H1 (cell line): Measurements from ENCODE around the gene ZNF521. TPM values are rescaled to one million over a fixed set of nuclear protein-coding genes. Genes with fewer than 3 reads are reported as not detected.

ENCODE experiments used
- CTCF ChIA-PET: fragments of 300-600 bp; sonication (Branson Sonifier 250); formaldehyde crosslinking; loops from one replicate; lab custom pipeline; 2021; ENCODE audit not compliant: partially characterized antibody; lab: Charles Lee
- POLR2A ChIA-PET: fragments of 300-600 bp; sonication (Branson Sonifier 250); formaldehyde crosslinking; loops from one replicate; lab custom pipeline; 2021; ENCODE audit warnings: inconsistent platforms; ENCODE audit not compliant: partially characterized antibody; lab: Charles Lee
- DNase-seq, 2 experiments: peaks; one replicate each; pipeline versions ENCODE4 v3.0.0 to v3.0.0-alpha.2; 2010 to 2022; ENCODE audit warnings: low spot score in 2 of 2, low read depth in 1 of 2, mixed read lengths in 1 of 2
- FAIRE-seq: peaks from 2 replicates; lab custom pipeline; 2011; peaks lifted over from hg19 to GRCh38; lab: Jason Lieb, UNC
- H2AFZ ChIP-seq: 2 replicates; pipeline ENCODE4 v1.8.1; 2012; ENCODE audit warnings: low read length, inconsistent platforms
- H2AK5ac ChIP-seq: 2 replicates; pipeline ENCODE4 v1.6.1; 2013; ENCODE audit warnings: low read depth, low read length
- H2BK120ac ChIP-seq: replicated peaks from 2 replicates; pipeline ENCODE3; 2013; ENCODE audit warnings: low read depth, low read length, inconsistent platforms
- H2BK12ac ChIP-seq: 2 replicates; pipeline ENCODE4 v1.6.1; 2013; ENCODE audit warnings: low read depth, low read length
- H2BK15ac ChIP-seq: 2 replicates; pipeline ENCODE4 v1.6.1; 2013; ENCODE audit warnings: low read length
- H2BK20ac ChIP-seq: 2 replicates; pipeline ENCODE4 v1.6.1; 2013; ENCODE audit warnings: low read length
- H2BK5ac ChIP-seq: 2 replicates; pipeline ENCODE4 v1.6.1; 2013; ENCODE audit warnings: low read depth, low read length
- H3K14ac ChIP-seq: 2 replicates; pipeline ENCODE4 v1.6.1; 2013; ENCODE audit warnings: inconsistent platforms; ENCODE audit not compliant: insufficient read length
- H3K18ac ChIP-seq: 2 replicates; pipeline ENCODE4 v1.6.1; 2013; ENCODE audit warnings: low read length; ENCODE audit errors: extremely low read depth
- H3K23ac ChIP-seq: 2 replicates; pipeline ENCODE4 v1.6.1; 2013; ENCODE audit warnings: inconsistent platforms; ENCODE audit not compliant: insufficient read length
- H3K23me2 ChIP-seq: 2 replicates; pipeline ENCODE4 v1.6.1; 2013; ENCODE audit warnings: low read depth, low read length
- H3K27ac ChIP-seq: 2 replicates; pipeline ENCODE4 v1.6.1; 2011; ENCODE audit warnings: low read depth, low read length, inconsistent platforms
- H3K27me3 ChIP-seq, 4 experiments: replicated peaks in 1 of 4; 1 replicate in 1 of 4; 2 replicates in 3 of 4; pipeline versions ENCODE4 v1.6.1 to v1.8.1; 2011 to 2013; ENCODE audit warnings: low read length in 3 of 4, mild to moderate bottlenecking in 3 of 4, inconsistent platforms in 2 of 4, mixed read lengths in 2 of 4, moderate library complexity in 1 of 4; ENCODE audit not compliant: control insufficient read depth in 3 of 4, insufficient read depth in 3 of 4; ENCODE audit errors: extremely low read depth in 1 of 4
- H3K36me3 ChIP-seq, 4 experiments: 2 replicates each; pipeline versions ENCODE4 v1.6.1 to v1.8.1; 2011 to 2013; ENCODE audit warnings: mild to moderate bottlenecking in 4 of 4, low read length in 3 of 4, moderate library complexity in 2 of 4, control low read depth in 1 of 4, inconsistent platforms in 1 of 4; ENCODE audit not compliant: insufficient read depth in 4 of 4, control insufficient read depth in 2 of 4
- H3K4ac ChIP-seq: replicated peaks from 2 replicates; pipeline ENCODE3; 2013; ENCODE audit warnings: low read length, low read depth, mixed read lengths, inconsistent platforms; ENCODE audit not compliant: insufficient read length
- H3K4me1 ChIP-seq, 4 experiments: replicated peaks in 1 of 4; 1 replicate in 1 of 4; 2 replicates in 3 of 4; pipeline versions ENCODE4 v1.6.1 to v1.8.1; 2011 to 2013; ENCODE audit warnings: low read length in 3 of 4, inconsistent platforms in 2 of 4, mixed read lengths in 1 of 4; ENCODE audit not compliant: insufficient read depth in 4 of 4, control insufficient read depth in 3 of 4
- H3K4me2 ChIP-seq, 2 experiments: 2 replicates each; pipeline versions ENCODE4 v1.6.1 to v1.8.1; 2011 to 2013; ENCODE audit warnings: low read depth in 2 of 2, low read length in 2 of 2, control low read depth in 1 of 2, inconsistent platforms in 1 of 2, mild to moderate bottlenecking in 1 of 2; ENCODE audit not compliant: insufficient read depth in 1 of 2
- H3K4me3 ChIP-seq, 4 experiments: fragments of 200-600, 300-600 bp in 1 of 4; sonication (generic), shearing (Covaris generic), sonication (Bioruptor Twin) in 1 of 4; 2 replicates each; pipeline versions ENCODE4 v1.5.1 to v1.8.1; 2011 to 2016; ENCODE audit warnings: low read length in 4 of 4, low read depth in 3 of 4, control low read depth in 2 of 4, inconsistent platforms in 2 of 4, mild to moderate bottlenecking in 2 of 4, mixed read lengths in 1 of 4, moderate library complexity in 1 of 4; ENCODE audit not compliant: insufficient read depth in 2 of 4; ENCODE audit errors: extremely low read depth in 1 of 4
- H3K56ac ChIP-seq: replicated peaks from 2 replicates; pipeline ENCODE3; 2013; ENCODE audit warnings: low read depth, mild to moderate bottlenecking, mixed read lengths, low read length, inconsistent platforms; ENCODE audit not compliant: insufficient read length
- H3K79me1 ChIP-seq: 2 replicates; pipeline ENCODE4 v1.6.1; 2013; ENCODE audit warnings: low read depth, low read length, control low read depth
- H3K79me2 ChIP-seq, 2 experiments: 2 replicates each; pipeline versions ENCODE4 v1.6.1 to v1.8.1; 2012 to 2013; ENCODE audit warnings: low read length in 2 of 2, mild to moderate bottlenecking in 2 of 2, inconsistent platforms in 1 of 2; ENCODE audit not compliant: insufficient read depth in 2 of 2, control insufficient read depth in 1 of 2
- H3K9ac ChIP-seq, 4 experiments: replicated peaks in 1 of 4; 1 replicate in 1 of 4; 2 replicates in 3 of 4; pipeline versions ENCODE4 v1.6.1 to v1.8.1; 2011 to 2013; ENCODE audit warnings: low read depth in 3 of 4, low read length in 3 of 4, control low read depth in 2 of 4, mild to moderate bottlenecking in 2 of 4, moderate library complexity in 2 of 4, inconsistent platforms in 1 of 4; ENCODE audit errors: extremely low read depth in 1 of 4
- H3K9me3 ChIP-seq, 2 experiments: 2 replicates each; pipeline versions ENCODE4 v1.6.1 to v1.8.1; 2012 to 2013; ENCODE audit warnings: mild to moderate bottlenecking in 2 of 2, moderate library complexity in 2 of 2, control low read depth in 1 of 2, inconsistent platforms in 1 of 2, low read depth in 1 of 2, low read length in 1 of 2, mixed read lengths in 1 of 2; ENCODE audit not compliant: insufficient read depth in 2 of 2
- H4K20me1 ChIP-seq, 2 experiments: replicated peaks in 1 of 2; 2 replicates each; pipeline versions ENCODE3 to v1.8.1; 2011 to 2013; ENCODE audit warnings: inconsistent platforms in 2 of 2, low read length in 2 of 2, mild to moderate bottlenecking in 1 of 2; ENCODE audit not compliant: insufficient read depth in 2 of 2, control insufficient read depth in 1 of 2
- H4K5ac ChIP-seq: 2 replicates; pipeline ENCODE4 v1.6.1; 2013; ENCODE audit warnings: low read length, low read depth, mixed read lengths, inconsistent platforms; ENCODE audit not compliant: insufficient read length
- H4K8ac ChIP-seq: 2 replicates; pipeline ENCODE4 v1.8.0; 2013; ENCODE audit warnings: mild to moderate bottlenecking, moderate library complexity, low read length, inconsistent platforms; ENCODE audit not compliant: insufficient read depth; ENCODE audit errors: extremely low read depth
- H4K91ac ChIP-seq: replicated peaks from 2 replicates; pipeline ENCODE3; 2013; ENCODE audit warnings: low read length, mixed read lengths, inconsistent platforms; ENCODE audit not compliant: insufficient read length
- CEBPB ChIP-seq: IDR thresholded peaks from 2 replicates; pipeline ENCODE4 v1.6.1; 2012; ENCODE audit warnings: low read depth, low read length
- HDAC6 ChIP-seq: IDR thresholded peaks from one replicate; pipeline ENCODE4 v1.7.1; 2012; ENCODE audit warnings: low read depth, mild to moderate bottlenecking, inconsistent platforms, low read length, moderate library complexity
- KDM1A ChIP-seq: fragments of 200-600, 300-600 bp; sonication (generic); IDR thresholded peaks from 2 replicates; pipeline ENCODE4 v1.7.1; 2016; ENCODE audit warnings: mild to moderate bottlenecking, low read length, borderline replicate concordance
- MAFK ChIP-seq: IDR thresholded peaks from 2 replicates; pipeline ENCODE4 v1.6.1; 2012; ENCODE audit warnings: low read depth, mild to moderate bottlenecking, improper control_type of control experiment, low read length
- MAX ChIP-seq: IDR thresholded peaks from 2 replicates; pipeline ENCODE4 v1.6.1; 2012; ENCODE audit warnings: inconsistent platforms
- POLR2A ChIP-seq, 2 experiments: IDR thresholded peaks; 1 replicate in 1 of 2; 2 replicates in 1 of 2; pipeline ENCODE4 v1.6.1; 2011; ENCODE audit warnings: low read depth in 2 of 2, low read length in 2 of 2, mild to moderate bottlenecking in 2 of 2; ENCODE audit errors: control extremely low read depth in 1 of 2
- POLR2AphosphoS5 ChIP-seq: IDR thresholded peaks from 2 replicates; pipeline ENCODE4 v1.6.1; 2011; ENCODE audit warnings: low read depth, low read length
- RAD21 ChIP-seq, 2 experiments: IDR thresholded peaks in 1 of 2; conservative IDR thresholded peaks in 1 of 2; 2 replicates each; pipeline ENCODE4 v1.6.1; 2011; ENCODE audit warnings: low read depth in 2 of 2, low read length in 2 of 2, improper control_type of control experiment in 1 of 2, inconsistent platforms in 1 of 2, mild to moderate bottlenecking in 1 of 2, moderate library complexity in 1 of 2
- RFX5 ChIP-seq: IDR thresholded peaks from 2 replicates; pipeline ENCODE4 v1.6.1; 2011; ENCODE audit warnings: low read depth, low read length, improper control_type of control experiment, borderline replicate concordance
- RXRA ChIP-seq: IDR thresholded peaks from 2 replicates; pipeline ENCODE4 v1.6.1; 2011; ENCODE audit warnings: low read depth, mild to moderate bottlenecking, low read length, moderate library complexity; ENCODE audit not compliant: insufficient read depth
- SIX5 ChIP-seq: IDR thresholded peaks from 2 replicates; pipeline ENCODE4 v1.6.1; 2011; ENCODE audit warnings: mild to moderate bottlenecking, low read depth, low read length
- SP4 ChIP-seq: IDR thresholded peaks from 2 replicates; pipeline ENCODE4 v1.6.1; 2012; ENCODE audit warnings: low read length, inconsistent platforms
- USF2 ChIP-seq: IDR thresholded peaks from 2 replicates; pipeline ENCODE4 v1.6.1; 2011; ENCODE audit warnings: low read length, improper control_type of control experiment
- WGBS, 2 experiments: shearing (Covaris generic) in 1 of 2; methylation state at CpG; one replicate each; pipeline versions ENCODE4 v1.1.6 to v1.1.7; 2013 to 2015; ENCODE audit warnings: low lambda C conversion rate in 2 of 2, mixed read lengths in 2 of 2, inconsistent platforms in 1 of 2, low coverage in 1 of 2, missing lambda C conversion rate in 1 of 2; ENCODE audit not compliant: insufficient replicate concordance in 2 of 2, insufficient coverage in 1 of 2, insufficient read length in 1 of 2; ENCODE audit errors: extremely low coverage in 1 of 2, missing lambda C conversion rate in 1 of 2; 5-methylcytosine and 5-hydroxymethylcytosine counted together
- polyA plus RNA-seq, 7 experiments: library from polyadenylated mRNA; depleted of rRNA in 3 of 7; stranded (reverse) in 5 of 7; unstranded in 2 of 7; fragments of >200 nt in 5 of 7; fragments of 200-250 nt in 2 of 7; gene quantifications; 1 replicate in 5 of 7; 2 replicates in 1 of 7; 4 replicates in 1 of 7; pipeline versions ENCODE4 v1.2.1 to v1.2.3, GENCODE V29; 2011 to 2013; ENCODE audit warnings: missing spikeins in 2 of 7, mixed read lengths in 2 of 7
- total RNA-seq: library from RNA; stranded (reverse); fragmentation: NEBNext Ultra II Directional; extraction: Animal tissue kit (Norgen Biotek cat#: 25700); gene quantifications from 2 replicates; pipeline ENCODE4 v1.2.1, GENCODE V29; 2021

The ZNF521 gene
- total and polyA plus RNA-seq, 2 of the 8 experiments (the other 6 are each of a cell fraction or from before 2014, with no cell fraction given): 9.5 to 15.8 TPM

- Histone ChIP-seq H4K91ac (no peak overlapping the region), H4K5ac (no peak overlapping the region), H3K79me2 (no peaks in the 10 kb centered on the region), H3K4me2 (no peak overlapping the region), H3K79me1 (no peaks in the 10 kb centered on the region), H2AK5ac (no peak overlapping the region), H2BK5ac (no peak overlapping the region), H3K18ac (no peak overlapping the region), H2AFZ (no peak overlapping the region), H3K23ac (no peak overlapping the region), H4K20me1 (no peaks in the 10 kb centered on the region), H3K36me3 (no peaks in the 10 kb centered on the region), H3K23me2 (no peaks in the 10 kb centered on the region), H3K56ac (no peak overlapping the region), H3K4ac (no peak overlapping the region), H2BK15ac (no peak overlapping the region), H3K14ac (no peak overlapping the region), H3K4me1 (peaks cover 0 to 7% (median 3%) of the 10 kb centered on the region in 4 experiments; a peak in 4 of 7 replicates), H3K4me3 (no peak overlapping the region), H3K27me3 (no peaks in the 10 kb centered on the region), H2BK20ac (no peak overlapping the region), H2BK120ac (no peak overlapping the region), H2BK12ac (no peak overlapping the region), H3K27ac (no peak overlapping the region), H3K9ac (no peak overlapping the region), H3K9me3 (no peaks in the 10 kb centered on the region), H4K8ac (no peak overlapping the region)
- ChIA-PET POLR2A (no interaction called here), CTCF (interaction anchor here (1.3 kb wide), 1 partner anchor 12 kb away, joined by 4 read pairs; no protein-coding TSS in a partner anchor)
- FAIRE-seq: no peak
- DNase-seq: no peak
- 74% methylated on average over 9 of the region's 9 CpGs; no CpG with 5 or more reads in 1 of the 2 experiments for WGBS, 2 experiments
- TF ChIP-seq USF2: no peak
- no peak for TF ChIP-seq SP4
- no peak for TF ChIP-seq POLR2A (IDR thresholded peaks at IDR 0.05; ENCODE audit: control extremely low read depth in 1 of 2, low read depth in 2 of 2, low read length in 2 of 2)
- no peak for TF ChIP-seq POLR2AphosphoS5
- no peak for TF ChIP-seq KDM1A
- TF ChIP-seq RXRA: no peak
- TF ChIP-seq SIX5: no peak
- TF ChIP-seq HDAC6: no peak
- no peak for TF ChIP-seq MAFK
- TF ChIP-seq CEBPB: no peak
- TF ChIP-seq RAD21 (IDR thresholded peaks at IDR 0.05 in 1 of 2, conservative IDR thresholded peaks at IDR 0.05 in 1 of 2; ENCODE audit: low read depth in 2 of 2, low read length in 2 of 2): no peak
- TF ChIP-seq MAX: no peak
- no peak for TF ChIP-seq RFX5
These were observed 116.4 kb downstream of the ZNF521 start for GRCh38 chr18:25235401-25236042.
